ENCODE results near the gene DAPP1. TPM values are rescaled to one million over a fixed set of nuclear protein-coding genes. Genes with fewer than 3 reads are reported as not detected.

DAPP1 gene
- polyA plus RNA-seq, 1 donor = 2.1 TPM

- no peak for DNase-seq
These were observed 40.7 kb downstream of the DAPP1 start for GRCh38 chr4:99857307-99857706.

- no peak for DNase-seq
These were observed 43.0 kb downstream of the DAPP1 start for GRCh38 chr4:99859618-99860017.

GRCh38 chr4:99860521-99860920 is 43.9 kb downstream of the DAPP1 start:
- DNase-seq = no peak

- DNase-seq = no peak
These were observed 44.7 kb downstream of the DAPP1 start for GRCh38 chr4:99861120-99861905.

- no peak for DNase-seq
These were observed 47.2 kb downstream of the DAPP1 start for GRCh38 chr4:99863804-99864203.

- DNase-seq = peak; percentile 17
These were observed 51.5 kb downstream of the DAPP1 start for GRCh38 chr4:99868126-99868596.

GRCh38 chr4:99872570-99872969 is 55.9 kb downstream of the DAPP1 start:
- no peak for DNase-seq

GRCh38 chr4:99875071-99875470 is 58.4 kb downstream of the DAPP1 start:
- no peak for DNase-seq

GRCh38 chr4:99876946-99877345 is 60.3 kb downstream of the DAPP1 start:
- DNase-seq = no peak

GRCh38 chr4:99878604-99879003 is 62.0 kb downstream of the DAPP1 start:
- no peak for DNase-seq

GRCh38 chr4:99879458-99879857 is 62.8 kb downstream of the DAPP1 start:
- DNase-seq = no peak

GRCh38 chr4:99885063-99885664 is 68.5 kb downstream of the DAPP1 start:
- no peak for DNase-seq

- no peak for DNase-seq
These were observed 69.1 kb downstream of the DAPP1 start for GRCh38 chr4:99885687-99886086.

GRCh38 chr4:99886146-99886545 is 69.5 kb downstream of the DAPP1 start:
- no peak for DNase-seq

GRCh38 chr4:99887837-99888236 is 71.2 kb downstream of the DAPP1 start:
- DNase-seq = no peak

GRCh38 chr4:99891351-99891750 is 74.7 kb downstream of the DAPP1 start:
- DNase-seq = no peak

- no peak for DNase-seq
These were observed 76.4 kb downstream of the DAPP1 start for GRCh38 chr4:99893029-99893428.

GRCh38 chr4:99893839-99894160 is 77.2 kb downstream of the DAPP1 start:
- no peak for DNase-seq

GRCh38 chr4:99894161-99894997 is 77.8 kb downstream of the DAPP1 start, which contains the start of gene LAMTOR3:
Gene LAMTOR3, minus strand, starts transcription at chr4:99894427. Its CDS starts 464 bp downstream, at chr4:99893963.
- DNase-seq = peak; percentile 92

GRCh38 chr4:99894998-99895397 is 78.4 kb downstream of the DAPP1 start:
- no peak for DNase-seq

- DNase-seq = no peak
These were observed 98.8 kb downstream of the DAPP1 start for GRCh38 chr4:99915449-99915848.

- DNase-seq = no peak
These were observed 100.9 kb downstream of the DAPP1 start for GRCh38 chr4:99917575-99917974.

- no peak for DNase-seq
These were observed 102.0 kb downstream of the DAPP1 start for GRCh38 chr4:99918656-99919055.

All from hindlimb muscle (tissue), 1 donor.